Activated CD8-positive, alpha-beta T cell treated with anti-CD3 and anti-CD28 coated beads for 36 hours (primary cell): ENCODE results near the gene TFB2M. TPM values are rescaled to one million over a fixed set of nuclear protein-coding genes. Genes with fewer than 3 reads are reported as not detected.
"Not testable (repeated sequence)": the region's sequence is repeated elsewhere in the genome, so short reads cannot be mapped to it uniquely, and the experiment has no call there.

Source experiments
- ATAC-seq: fragments of 200-7000 bp; cut with Tn5 transposase; one replicate; pipeline ENCODE4 v1.10.0; 2021; ENCODE audit warnings: mild to moderate bottlenecking, moderate library complexity
- CTCF ChIA-PET: fragments of 350-600 bp; sonication (Branson Sonifier 250); formaldehyde crosslinking; loops from one replicate; lab custom pipeline; 2021; ENCODE audit warnings: antibody characterized with exemption; lab: Charles Lee
- POLR2A ChIA-PET: fragments of 350-600 bp; sonication (Branson Sonifier 250); formaldehyde crosslinking; loops from one replicate; lab custom pipeline; 2021; ENCODE audit warnings: antibody characterized with exemption; lab: Charles Lee
- DNase-seq: peaks from one replicate; pipeline ENCODE4 v3.0.0-alpha.2; 2020
- H3K27ac Mint-ChIP-seq: one replicate; pipeline ENCODE4 v1.8.0; 2021; ENCODE audit warnings: mild to moderate bottlenecking, mixed read lengths
- H3K27me3 Mint-ChIP-seq: one replicate; pipeline ENCODE4 v1.8.0; 2021; ENCODE audit warnings: mixed read lengths
- H3K36me3 Mint-ChIP-seq: one replicate; pipeline ENCODE4 v1.8.0; 2021; ENCODE audit warnings: low read depth, mixed read lengths
- H3K4me1 Mint-ChIP-seq: one replicate; pipeline ENCODE4 v1.8.0; 2021; ENCODE audit warnings: low read depth, mixed read lengths
- H3K4me3 Mint-ChIP-seq: one replicate; pipeline ENCODE4 v1.8.0; 2021; ENCODE audit warnings: mild to moderate bottlenecking, moderate library complexity, mixed read lengths
- H3K9me3 Mint-ChIP-seq: one replicate; pipeline ENCODE4 v1.8.0; 2021; ENCODE audit warnings: mixed read lengths
- intact Hi-C: fragments of 100-400 bp; cut with micrococcal nuclease; formaldehyde crosslinking; loops from one replicate; pipeline ENCODE4 v1.10.0; 2022
- total RNA-seq, 2 experiments: library from RNA; stranded (reverse); gene quantifications; one replicate each; pipeline ENCODE4 v1.2.3, GENCODE V29; 2021
- TF ChIP-seq, protein P1 (sequence below): fragments of 200-600 bp; IDR thresholded peaks from one replicate; pipeline ENCODE4 v1.8.0; 2022; ENCODE audit warnings: antibody characterized with exemption, mild to moderate bottlenecking

Gene TFB2M
- total RNA-seq, 2 experiments from 2014 or later = 16.0 TPM

- DNase-seq = no peak
- intact Hi-C loops = no loop called here
- Mint-ChIP-seq H3K27me3 (no peaks in the 10 kb centered on the region), H3K4me3 (no peak overlapping the region), H3K36me3 (peaks cover 21% of the 10 kb centered on the region), H3K4me1 (peaks cover 50% of the 10 kb centered on the region), H3K9me3 (no peaks in the 10 kb centered on the region), H3K27ac (no peak overlapping the region)
- TF ChIP-seq, protein P1, sequence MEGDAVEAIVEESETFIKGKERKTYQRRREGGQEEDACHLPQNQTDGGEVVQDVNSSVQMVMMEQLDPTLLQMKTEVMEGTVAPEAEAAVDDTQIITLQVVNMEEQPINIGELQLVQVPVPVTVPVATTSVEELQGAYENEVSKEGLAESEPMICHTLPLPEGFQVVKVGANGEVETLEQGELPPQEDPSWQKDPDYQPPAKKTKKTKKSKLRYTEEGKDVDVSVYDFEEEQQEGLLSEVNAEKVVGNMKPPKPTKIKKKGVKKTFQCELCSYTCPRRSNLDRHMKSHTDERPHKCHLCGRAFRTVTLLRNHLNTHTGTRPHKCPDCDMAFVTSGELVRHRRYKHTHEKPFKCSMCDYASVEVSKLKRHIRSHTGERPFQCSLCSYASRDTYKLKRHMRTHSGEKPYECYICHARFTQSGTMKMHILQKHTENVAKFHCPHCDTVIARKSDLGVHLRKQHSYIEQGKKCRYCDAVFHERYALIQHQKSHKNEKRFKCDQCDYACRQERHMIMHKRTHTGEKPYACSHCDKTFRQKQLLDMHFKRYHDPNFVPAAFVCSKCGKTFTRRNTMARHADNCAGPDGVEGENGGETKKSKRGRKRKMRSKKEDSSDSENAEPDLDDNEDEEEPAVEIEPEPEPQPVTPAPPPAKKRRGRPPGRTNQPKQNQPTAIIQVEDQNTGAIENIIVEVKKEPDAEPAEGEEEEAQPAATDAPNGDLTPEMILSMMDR = no peak
- no peak for ATAC-seq
- ChIA-PET POLR2A (no interaction called here), CTCF (no interaction called here)
Measured at GRCh38 chr1:246607462-246607861, 41.4 kb upstream of the TFB2M start.

DNA sequence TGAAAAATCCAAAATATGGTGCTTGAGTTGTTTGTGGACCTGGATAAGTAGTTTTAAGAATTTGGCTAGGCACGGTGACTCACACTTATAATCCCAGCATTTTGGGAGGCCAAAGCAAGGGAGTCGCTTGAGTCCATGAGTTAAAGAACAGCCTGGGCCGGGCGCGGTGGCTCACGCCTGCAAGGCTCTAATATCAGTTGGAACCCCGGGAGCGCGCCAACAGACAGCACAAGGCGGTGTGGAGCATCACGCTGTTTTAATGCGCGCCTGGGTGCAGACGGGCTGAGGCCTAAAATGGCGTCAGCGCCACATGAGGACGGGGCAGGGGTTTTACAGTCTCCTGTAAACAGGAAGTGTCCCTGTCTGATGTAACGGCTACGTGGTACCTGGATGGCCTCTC, 39.2 kb upstream of the TFB2M start:
- Mint-ChIP-seq H3K4me1 (peaks cover 49% of the 10 kb centered on the region), H3K36me3 (peaks cover 21% of the 10 kb centered on the region)
- H3K27ac Mint-ChIP-seq, H3K4me3 Mint-ChIP-seq, CTCF ChIA-PET, H3K9me3 Mint-ChIP-seq, DNase-seq, ATAC-seq, intact Hi-C loops, H3K27me3 Mint-ChIP-seq, POLR2A ChIA-PET: not testable (repeated sequence)

DNA sequence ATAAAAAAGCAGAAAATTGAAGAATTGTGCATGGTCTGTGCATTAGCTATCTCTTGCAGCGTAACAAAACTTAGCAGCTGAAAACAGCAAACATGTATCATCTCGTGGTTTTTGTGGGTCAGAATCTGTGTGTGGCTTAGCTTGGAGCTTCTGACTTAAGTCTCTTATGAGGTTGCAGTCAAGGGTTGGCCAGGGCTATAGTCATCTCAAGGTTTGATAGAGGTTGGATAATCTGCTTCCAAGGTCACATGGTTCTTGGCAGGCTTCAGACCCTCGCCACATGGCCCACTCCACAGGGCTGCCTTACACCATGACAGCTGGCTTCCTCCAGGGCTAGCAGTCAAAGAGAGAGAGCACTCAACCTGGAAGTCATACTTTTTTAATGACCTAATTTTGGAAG, 36.1 kb upstream of the TFB2M start:
- ChIA-PET POLR2A (interaction anchor here (0.9 kb wide), 1 partner anchor 28 kb away, joined by 4 read pairs; no protein-coding TSS in a partner anchor), CTCF (interaction anchor here (0.6 to 1.9 kb wide), 3 partner anchors 10 to 28 kb away, joined by 3 to 6 read pairs (median 5); no protein-coding TSS in a partner anchor)
- intact Hi-C loops = no loop called here
- DNase-seq (peak; percentile 57), ATAC-seq (peak; percentile 89)
- Mint-ChIP-seq H3K27me3 (no peaks in the 10 kb centered on the region), H3K9me3 (no peaks in the 10 kb centered on the region), H3K27ac (peak overlapping the region; percentile 43), H3K4me3 (no peak overlapping the region), H3K4me1 (peaks cover 43% of the 10 kb centered on the region), H3K36me3 (peaks cover 14% of the 10 kb centered on the region)
- TF ChIP-seq, protein P1 = no peak

DNA sequence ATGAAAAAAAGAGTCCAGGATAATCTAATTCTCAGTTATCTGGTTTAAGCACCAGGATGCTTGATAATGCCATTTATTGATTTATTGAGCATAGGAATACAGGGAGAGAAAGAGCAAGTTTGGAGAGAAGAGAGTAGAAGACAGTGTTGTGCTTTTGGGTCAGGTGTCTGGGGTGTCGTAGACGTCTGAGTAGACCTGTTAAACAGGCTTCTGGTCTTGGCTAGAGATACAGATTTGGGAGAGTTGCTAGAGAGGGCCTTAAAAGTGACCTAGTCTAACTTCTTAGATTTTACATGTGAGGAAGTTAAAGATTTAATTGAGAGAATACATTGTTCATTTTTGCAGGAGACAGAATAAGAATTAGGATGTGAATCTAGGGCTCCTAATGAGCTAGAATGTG, 34.5 kb upstream of the TFB2M start:
- intact Hi-C loops = no loop called here
- ChIA-PET POLR2A (no interaction called here), CTCF (interaction anchor here (1.4 to 2.1 kb wide), 5 partner anchors 8 to 30 kb away, joined by 4 to 6 read pairs (median 5); no protein-coding TSS in a partner anchor)
- peaks cover 51% of the 10 kb centered on the region for H3K4me1 Mint-ChIP-seq
- H3K27me3 Mint-ChIP-seq = no peaks in the 10 kb centered on the region
- H3K9me3 Mint-ChIP-seq = no peaks in the 10 kb centered on the region
- H3K4me3 Mint-ChIP-seq = no peak overlapping the region
- ATAC-seq (no peak), DNase-seq (no peak)
- peaks cover 26% of the 10 kb centered on the region for H3K36me3 Mint-ChIP-seq
- TF ChIP-seq, protein P1 = no peak
- H3K27ac Mint-ChIP-seq = peak overlapping the region; percentile 3

DNA sequence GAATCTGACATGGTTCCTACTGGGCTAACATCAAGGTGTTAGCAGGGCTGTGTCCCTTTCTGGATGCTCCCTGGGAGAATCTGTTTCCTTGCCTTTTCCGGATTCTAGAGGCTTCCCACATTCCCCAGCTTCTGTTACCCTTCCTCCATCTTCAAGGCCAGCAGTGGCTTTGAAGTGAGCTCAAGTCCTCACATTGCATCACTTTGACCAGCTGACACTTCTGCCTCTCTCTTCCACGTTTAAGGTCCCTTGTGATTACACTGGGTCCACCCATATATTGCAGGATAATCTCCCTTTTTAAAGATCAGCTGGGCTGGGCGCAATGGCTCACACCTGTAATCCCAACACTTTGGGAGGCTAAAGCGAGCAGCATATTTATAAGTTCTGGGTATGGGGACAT, 33.3 kb upstream of the TFB2M start:
- Mint-ChIP-seq H3K4me1 (peaks cover 57% of the 10 kb centered on the region), H3K9me3 (no peaks in the 10 kb centered on the region), H3K36me3 (peaks cover 28% of the 10 kb centered on the region), H3K27ac (no peak overlapping the region), H3K4me3 (no peak overlapping the region), H3K27me3 (no peaks in the 10 kb centered on the region)
- TF ChIP-seq, protein P1 = no peak
- DNase-seq (no peak), ATAC-seq (no peak)
- ChIA-PET POLR2A (no interaction called here), CTCF (interaction anchor here (0.8 to 2.1 kb wide), 6 partner anchors 9 to 31 kb away, joined by 3 to 6 read pairs (median 4); no protein-coding TSS in a partner anchor)
- intact Hi-C loops = no loop called here
